ENCODE measurements around the gene CYBC1.

The CYBC1 gene

DNA sequence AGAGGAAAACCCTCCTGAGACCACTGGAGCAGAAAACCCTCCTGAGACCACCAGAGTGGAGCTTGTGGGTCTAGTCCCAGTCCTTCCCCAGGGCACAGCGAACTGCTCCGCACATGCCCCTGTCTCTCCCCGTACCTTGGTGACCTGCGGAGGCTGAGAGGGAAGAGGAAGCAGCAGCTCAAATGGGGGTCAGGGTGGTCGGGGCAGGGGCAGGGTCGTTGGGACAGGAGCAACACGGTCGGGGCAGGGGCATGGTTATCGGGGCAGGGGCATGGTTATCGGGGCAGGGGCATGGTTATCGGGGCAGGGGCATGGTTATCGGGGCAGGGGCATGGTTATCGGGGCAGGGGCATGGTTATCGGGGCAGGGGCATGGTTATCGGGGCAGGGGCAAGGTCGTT is 38.5 kb downstream of the CYBC1 start:
- in situ Hi-C loops (cut with MboI; ENCODE audit: low sequenced_read_pairs): loop anchor here (5.0 to 25.0 kb wide), 2 partner anchors 60 to 150 kb away; partner anchors contain the start of gene CSNK1D

DNA sequence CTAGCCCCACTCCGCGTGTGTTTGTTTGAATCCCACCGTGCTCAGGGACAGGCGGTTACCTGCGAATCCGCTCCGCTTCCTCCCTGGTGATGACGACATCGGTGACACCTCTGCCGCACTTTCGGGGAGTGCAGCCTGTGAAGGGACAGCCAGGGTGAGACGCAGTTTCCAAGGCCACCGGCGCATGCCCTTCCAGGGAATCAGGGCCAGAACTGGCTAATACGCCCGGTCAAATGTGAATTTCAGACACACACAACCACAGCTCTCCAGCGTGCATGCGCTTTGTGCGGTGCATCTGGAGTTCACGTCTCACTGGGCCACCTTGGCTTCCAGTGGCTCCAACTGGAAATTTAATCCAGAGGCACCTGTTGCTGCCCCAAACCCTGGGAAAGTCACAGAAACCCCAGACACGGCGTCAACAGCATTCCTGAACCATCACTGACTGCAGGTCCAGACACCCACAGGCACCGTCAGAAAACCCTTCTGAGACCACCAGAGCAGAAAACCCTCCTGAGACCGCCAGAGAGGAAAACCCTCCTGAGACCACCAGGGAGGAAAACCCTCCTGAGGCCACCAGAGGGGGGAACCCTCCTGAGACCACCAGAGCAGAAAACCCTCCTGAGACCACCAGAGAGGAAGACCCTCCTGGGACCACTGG is 39.0 kb downstream of the CYBC1 start:
- in situ Hi-C loops (cut with MboI; ENCODE audit: low sequenced_read_pairs): loop anchor here (5.0 to 25.0 kb wide), 2 partner anchors 59 to 149 kb away; partner anchors contain the start of gene CSNK1D

DNA sequence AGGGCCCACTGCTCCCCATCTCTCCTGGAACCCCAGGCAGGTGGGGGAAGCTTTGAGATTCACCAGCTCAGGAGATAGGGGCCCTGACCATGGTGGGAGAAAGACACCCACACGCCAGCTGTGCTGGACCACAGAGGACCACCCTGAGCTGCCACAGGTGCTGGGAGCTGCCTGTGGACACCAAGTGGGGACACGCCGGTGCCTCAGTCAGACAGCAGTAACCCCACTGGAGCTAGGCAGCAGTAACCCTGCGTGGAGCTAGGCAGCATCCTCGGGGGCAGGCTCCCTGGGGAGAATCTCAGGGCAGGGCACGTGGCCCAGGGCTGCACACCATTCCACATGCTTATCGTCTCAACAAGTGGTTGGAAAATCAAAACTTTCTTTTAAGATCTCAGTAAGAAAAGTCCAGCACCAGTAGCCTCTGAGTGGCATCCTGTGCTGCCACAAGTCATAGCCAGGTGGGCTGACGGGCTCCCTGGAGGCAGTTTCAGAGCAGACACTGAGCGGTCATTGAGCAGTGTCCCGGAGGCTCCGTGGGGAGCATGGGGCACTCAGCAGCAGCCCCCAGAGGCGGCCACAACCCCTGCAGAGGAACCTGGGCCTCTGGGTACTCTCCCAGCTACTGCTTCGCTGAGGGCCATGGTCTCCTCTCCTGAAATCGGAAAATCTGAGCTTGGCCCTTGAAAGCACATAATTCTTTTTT is 40.4 kb downstream of the CYBC1 start:
- in situ Hi-C loops (cut with MboI; ENCODE audit: low sequenced_read_pairs): loop anchor here (5.0 to 25.0 kb wide), 2 partner anchors 58 to 148 kb away; partner anchors contain the start of gene CSNK1D

DNA sequence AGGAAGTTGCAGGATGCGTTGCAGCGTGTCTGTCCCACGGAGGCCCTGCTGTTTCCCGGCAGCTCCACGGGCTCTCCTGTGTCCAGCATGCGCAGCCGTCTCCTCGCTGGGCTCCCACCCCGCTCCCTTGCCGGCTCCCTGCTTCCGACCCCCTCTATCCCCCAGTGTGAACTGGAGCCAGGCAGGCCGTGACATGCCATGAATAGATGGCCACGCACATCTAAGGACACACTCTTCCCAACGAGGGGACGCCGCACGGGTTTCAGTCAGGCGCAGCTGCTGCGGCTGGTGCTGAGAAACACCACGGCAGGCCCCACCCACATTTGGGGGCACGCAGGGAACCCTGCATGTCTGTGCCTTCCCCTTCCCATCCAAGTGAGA is 41.6 kb downstream of the CYBC1 start:
- in situ Hi-C loops (cut with MboI; ENCODE audit: low sequenced_read_pairs): loop anchor here (25.0 kb wide), 1 partner anchor 147 kb away; the partner anchor contains the start of gene CSNK1D

DNA sequence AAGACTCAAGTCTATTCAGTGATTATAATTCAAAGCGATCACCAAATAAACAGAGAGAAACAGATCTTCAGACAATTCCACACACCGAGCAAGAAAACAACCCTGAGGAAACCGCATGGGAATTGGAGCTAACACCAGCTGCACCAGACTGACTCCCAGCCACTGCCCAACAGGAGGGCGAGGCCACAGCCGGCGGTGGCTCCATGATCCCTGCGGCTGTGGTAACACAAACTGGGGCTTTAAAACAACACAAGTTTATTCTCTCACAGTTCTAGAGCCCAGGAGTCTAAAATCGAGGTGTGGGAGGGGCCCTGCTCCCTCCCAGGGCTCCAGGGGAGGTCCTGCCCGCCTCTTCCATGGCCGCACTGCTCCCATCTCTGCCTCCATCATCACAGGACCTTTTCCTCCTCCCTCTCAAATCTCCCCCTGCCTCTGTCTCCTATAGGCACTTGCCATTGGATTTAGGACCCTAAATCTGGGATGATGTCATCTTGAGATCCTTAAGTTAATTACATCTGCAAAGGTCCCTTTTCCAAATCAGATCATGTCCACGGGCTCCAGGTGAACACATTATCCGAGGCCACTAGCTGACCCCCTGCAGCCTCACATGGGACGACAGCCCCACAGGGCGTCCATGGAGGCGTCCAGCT is 42.1 kb downstream of the CYBC1 start:
- in situ Hi-C loops (cut with MboI; ENCODE audit: low sequenced_read_pairs): loop anchor here (25.0 kb wide), 1 partner anchor 146 kb away; the partner anchor contains the start of gene CSNK1D

DNA sequence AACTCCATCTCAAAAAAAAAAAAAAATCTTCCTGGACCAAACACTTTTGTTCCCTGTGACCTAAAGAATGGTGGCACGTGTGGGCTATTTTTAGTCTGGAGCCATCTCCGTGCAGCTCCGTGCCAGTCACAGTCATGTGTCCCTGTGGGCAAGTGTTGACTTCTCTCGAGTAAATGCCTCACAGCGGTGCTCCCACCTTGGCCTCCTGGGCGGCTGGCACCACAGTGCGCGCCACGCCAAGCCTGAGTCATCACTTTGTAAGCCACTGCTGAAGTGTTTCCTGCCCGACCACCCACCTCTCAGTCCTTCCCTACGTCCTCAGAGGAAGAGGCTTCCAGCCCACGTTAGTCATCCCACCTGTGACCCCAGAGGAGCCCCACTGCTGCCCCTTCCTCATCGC is 43.3 kb downstream of the CYBC1 start:
- in situ Hi-C loops (cut with MboI; ENCODE audit: low sequenced_read_pairs): loop anchor here (25.0 kb wide), 1 partner anchor 145 kb away; the partner anchor contains the start of gene CSNK1D

DNA sequence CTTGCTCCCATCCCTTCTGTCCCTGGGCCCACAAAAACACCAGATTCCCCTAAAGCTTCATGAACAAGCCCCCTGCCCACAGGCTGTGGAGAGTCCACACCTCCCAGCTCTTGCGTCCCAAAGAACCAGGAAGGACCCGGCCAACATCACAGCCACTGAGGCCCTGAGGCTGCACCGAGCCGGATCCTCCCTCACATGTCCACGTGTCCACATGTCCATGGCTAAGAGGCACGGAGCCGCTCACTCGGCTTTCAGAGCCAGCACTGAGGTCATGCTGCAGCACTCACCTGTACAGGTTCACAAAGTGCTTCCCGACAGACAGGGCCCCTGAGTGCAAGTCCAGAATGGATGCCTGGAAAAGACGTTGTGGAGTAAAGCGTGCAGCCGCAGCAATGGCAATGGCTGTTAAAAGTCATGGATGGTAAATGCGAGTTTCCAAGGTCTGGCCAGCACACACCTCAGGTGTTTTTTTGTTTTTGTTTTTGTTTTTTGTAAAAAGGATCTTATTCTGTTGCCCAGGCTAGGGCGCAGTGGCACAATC is 44.4 kb downstream of the CYBC1 start:
- in situ Hi-C loops (cut with MboI; ENCODE audit: low sequenced_read_pairs): loop anchor here (25.0 kb wide), 1 partner anchor 144 kb away; the partner anchor contains the start of gene CSNK1D

DNA sequence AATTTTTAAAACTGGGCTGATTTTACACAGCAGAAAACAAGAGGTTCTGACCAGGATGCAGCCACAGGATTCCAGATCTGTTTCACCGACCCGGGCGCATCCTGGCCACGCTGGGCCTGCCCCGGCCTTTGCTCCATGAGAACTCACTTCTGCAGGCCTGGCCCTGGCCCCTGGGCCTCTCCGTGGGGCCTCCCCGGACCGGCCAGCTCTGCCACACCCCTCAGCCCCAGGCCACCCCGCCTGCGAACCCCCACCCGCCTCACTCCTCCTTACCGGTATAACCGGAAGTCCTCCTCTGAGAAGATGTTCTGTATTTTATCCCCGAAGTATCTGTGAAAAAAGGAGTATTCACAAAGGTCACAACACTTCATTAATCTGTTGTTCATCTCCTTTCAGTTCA is 45.5 kb downstream of the CYBC1 start:
- in situ Hi-C loops (cut with MboI; ENCODE audit: low sequenced_read_pairs): loop anchor here (25.0 kb wide), 1 partner anchor 143 kb away; the partner anchor contains the start of gene CSNK1D

DNA sequence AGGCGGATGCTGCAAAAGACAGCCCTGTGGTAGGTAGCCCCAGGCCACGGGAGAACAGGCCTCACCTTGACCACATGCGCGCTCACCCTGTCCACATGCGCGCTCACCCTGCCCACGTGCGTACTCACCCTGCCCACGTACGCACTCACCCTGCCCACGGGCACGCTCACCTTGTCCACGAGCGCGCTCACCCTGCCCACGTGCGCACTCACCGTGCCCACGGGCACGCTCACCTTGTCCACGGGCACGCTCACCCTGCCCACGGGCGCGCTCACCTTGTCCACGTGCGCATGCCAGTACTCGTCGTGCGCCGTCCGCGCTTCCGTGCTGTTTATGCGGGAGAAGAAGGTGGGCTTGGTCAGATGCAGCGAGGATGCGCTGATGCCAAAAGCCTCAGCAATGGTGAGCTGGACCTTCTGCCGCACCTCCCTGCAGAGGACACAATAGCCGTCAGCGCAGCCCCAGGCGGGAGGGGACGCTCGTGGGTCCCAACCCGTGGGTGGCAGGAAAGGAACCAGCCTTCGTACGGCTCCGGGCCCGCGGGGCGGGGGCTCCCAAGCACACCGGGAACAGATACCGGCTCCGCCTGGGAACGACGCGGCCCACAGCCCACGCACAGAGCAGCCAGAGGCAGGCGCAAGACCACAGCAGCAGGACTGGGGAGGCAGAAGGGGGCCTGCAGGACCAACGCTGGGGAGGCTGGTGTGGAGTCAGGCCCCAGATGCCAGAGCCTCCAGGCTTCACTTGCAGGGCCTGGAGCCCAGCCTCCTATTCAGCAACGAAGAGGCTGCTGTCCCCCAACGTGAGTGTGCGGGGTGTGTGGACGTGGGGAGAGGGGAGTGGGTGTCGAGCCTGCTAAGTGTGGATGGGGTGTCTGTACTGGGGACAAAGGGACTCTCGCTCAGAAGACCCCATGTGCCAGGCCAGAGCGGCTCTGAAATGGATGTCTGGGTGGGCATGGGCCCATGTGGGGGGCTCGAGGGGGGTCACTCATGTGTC is 46.6 kb downstream of the CYBC1 start:
- in situ Hi-C loops (cut with MboI; ENCODE audit: low sequenced_read_pairs): loop anchor here (25.0 kb wide), 1 partner anchor 142 kb away; the partner anchor contains the start of gene CSNK1D

DNA sequence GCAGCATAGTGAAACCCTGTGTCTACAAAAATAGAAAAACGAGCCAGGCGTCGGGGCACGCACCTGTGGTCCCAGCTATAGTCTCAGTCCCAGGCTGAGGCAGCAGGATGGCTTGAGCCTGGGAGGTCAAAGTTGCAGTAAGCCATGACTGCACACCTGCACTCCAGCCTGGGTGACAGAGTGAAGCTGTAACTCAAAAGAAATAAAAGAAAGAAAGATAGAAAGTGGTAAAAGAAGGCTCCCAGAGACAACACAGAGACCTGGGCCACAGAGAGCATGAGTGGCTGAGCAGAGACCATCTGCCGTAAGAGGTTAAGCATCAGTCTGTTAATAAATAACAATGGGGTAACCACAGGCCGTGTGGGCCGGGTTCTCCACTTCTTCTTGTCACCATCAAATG is 47.7 kb downstream of the CYBC1 start:
- in situ Hi-C loops (cut with MboI; ENCODE audit: low sequenced_read_pairs): loop anchor here (25.0 kb wide), 1 partner anchor 141 kb away; the partner anchor contains the start of gene CSNK1D

DNA sequence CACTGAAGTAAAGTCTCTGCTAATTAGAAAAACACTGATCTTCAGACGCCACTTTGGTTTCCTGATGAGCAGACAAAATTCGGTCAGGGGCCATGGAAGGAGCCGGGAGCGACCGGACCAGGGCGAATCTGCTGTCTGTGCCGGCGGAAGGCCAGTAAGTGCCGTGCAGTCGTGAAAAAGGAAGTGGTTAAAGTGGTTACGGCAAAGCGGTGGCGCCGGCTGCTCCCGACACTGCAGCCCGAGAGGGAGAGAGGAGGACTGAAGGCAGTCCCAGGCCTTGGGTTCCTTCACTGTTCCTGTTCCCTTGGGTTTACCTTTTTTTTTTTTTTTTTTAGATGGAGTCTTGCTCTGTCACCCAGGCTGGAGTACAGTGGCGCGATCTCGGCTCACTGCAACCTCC is 49.7 kb downstream of the CYBC1 start:
- in situ Hi-C loops (cut with MboI; ENCODE audit: low sequenced_read_pairs): loop anchor here (25.0 kb wide), 1 partner anchor 139 kb away; the partner anchor contains the start of gene CSNK1D

DNA sequence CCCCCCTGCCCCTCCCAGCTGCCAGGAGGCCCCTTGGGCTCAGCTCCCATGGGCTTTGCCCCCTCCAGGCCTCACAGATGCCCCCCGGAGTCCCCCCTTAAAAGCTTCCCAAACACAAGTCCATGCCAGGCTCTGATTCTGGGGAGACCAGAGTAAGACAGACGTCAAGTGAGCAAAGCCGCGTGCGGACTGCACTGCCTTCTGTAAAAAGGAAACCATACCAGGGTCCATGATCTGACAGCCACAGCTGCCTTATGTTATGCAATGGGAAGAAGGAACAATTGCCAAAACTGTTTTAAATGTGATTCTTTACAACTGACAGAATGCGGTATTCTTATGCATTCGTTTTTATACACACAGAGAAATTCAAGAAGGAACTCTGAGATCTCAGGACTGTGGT is 50.3 kb downstream of the CYBC1 start:
- in situ Hi-C loops (cut with MboI; ENCODE audit: low sequenced_read_pairs): loop anchor here (25.0 kb wide), 1 partner anchor 138 kb away; the partner anchor contains the start of gene CSNK1D

DNA sequence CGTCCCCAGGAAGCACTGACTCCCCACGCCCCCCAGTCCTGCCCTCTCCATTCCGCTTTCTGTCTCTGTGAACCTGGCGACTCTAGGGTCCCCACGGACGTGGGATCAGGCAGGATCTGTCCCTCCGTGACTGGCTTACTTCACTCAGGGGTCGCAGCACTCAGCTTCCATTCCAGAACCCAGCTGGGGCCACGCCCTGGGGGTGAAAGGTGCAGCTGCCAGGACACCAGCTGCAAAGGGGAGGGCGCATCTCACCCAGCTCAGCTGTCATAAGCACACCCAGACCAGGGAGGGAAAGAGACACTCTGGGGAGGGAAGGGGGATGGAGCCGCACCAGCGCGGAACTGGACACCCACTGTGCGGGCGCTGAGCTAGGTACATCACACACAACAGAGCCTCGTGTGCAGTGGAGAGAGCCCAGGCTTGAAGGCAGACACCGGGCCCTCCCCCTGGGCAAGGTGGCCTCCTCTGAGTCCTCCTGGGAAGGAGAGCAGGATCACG is 50.9 kb downstream of the CYBC1 start:
- in situ Hi-C loops (cut with MboI; ENCODE audit: low sequenced_read_pairs): loop anchor here (25.0 kb wide), 1 partner anchor 137 kb away; the partner anchor contains the start of gene CSNK1D

DNA sequence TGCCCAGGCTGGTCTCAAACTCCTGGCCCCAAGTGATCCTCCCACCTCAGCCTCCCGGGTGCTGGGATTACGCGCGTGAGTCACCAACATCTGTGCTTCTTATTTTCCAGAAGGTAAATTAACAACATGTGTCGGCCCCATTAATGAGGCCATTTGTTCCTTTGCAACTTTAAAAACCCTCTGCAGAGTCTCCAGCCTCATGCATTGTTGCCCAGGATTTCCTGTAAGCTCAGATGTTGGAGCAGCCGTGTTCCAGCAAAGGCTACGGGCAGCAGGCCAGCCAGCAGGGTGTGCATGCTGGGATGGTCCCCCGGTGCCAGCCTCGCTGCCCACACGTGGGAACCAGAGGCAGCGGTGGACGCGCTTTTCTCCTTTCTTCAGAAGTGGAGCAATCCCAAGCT is 51.5 kb downstream of the CYBC1 start:
- in situ Hi-C loops (cut with MboI; ENCODE audit: low sequenced_read_pairs): no loop called here

DNA sequence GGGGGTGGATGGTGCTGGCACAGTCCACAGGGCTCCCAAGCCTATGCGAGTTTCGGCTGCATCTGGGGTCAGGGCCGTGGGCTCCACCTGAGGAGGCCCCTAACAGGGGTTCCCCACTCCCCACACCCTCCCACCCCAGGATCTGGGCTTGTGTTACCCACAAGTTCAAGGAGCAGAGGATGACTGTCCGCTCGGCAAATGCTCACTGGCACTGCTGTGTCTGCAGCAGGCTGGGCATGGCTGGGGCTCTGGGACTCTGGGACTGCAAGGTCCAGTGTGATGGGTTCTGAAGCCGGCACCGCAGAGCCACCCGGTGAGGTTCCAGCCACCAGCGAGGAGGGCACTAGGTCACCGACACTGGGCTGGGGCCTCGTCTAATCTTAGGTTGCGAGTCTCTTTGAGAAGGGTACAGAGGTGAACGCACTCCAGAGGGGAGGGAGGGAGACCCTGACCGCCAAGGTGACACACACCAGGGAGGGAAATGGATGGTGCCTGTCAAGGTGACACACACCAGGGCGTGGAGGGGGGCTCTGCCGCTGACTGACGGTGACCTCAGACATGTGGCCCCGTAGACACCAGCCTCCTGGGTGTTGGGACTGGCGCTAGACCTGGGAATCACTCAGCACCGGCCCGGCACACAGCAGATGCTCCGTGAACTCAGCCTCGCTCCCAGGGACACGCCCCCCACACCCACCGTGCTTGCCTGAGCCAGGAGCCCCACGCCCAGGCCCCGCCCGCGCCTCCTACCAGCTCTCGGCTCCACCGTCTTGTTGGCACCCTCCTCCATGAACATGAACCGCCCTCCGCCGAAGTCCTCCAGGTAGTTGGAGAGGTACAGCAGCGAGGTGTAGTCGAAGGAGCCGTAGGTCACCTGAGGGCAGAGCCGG is 52.9 kb downstream of the CYBC1 start:
- in situ Hi-C loops (cut with MboI; ENCODE audit: low sequenced_read_pairs): no loop called here

DNA sequence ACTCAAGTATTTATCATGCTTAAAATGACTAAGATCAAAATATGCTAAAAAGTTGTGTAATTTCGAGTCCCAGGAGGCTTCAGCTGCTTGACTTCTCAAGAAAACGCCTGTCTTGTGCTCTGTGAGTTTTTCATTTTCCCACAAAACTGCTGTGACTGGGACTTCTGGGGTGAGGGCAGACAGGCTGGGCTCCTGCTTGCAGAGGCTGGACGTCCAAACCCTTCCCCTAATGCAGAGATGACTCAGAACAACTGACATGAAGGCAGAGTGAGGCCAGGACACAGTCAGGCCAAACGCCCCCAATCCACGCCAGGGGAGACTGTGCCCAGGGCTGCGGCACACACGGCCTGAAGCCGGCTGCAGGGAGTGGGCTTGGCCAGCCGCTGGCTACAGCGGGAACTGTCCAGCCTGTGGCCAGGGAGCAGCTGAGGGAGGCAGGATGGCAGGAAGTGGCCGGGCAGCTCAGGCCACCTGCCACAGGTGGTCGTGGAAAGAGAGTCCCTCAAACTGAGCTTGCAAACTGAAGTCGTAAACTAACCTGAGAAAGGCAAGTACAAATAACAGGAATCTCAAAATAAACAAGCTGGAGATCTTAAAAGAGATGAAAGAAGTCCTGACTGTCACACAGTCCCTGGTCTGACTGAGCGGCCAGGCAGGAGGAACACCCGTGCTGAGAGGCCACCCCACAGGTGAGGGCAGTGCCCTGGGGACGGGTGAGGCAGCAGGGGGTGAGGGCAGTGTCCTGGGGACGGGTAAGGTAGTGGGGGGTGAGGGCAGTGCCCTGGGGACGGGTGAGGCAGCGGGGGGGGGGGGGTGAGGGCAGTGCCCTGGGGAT is 53.7 kb downstream of the CYBC1 start:
- in situ Hi-C loops (cut with MboI; ENCODE audit: low sequenced_read_pairs): no loop called here

DNA sequence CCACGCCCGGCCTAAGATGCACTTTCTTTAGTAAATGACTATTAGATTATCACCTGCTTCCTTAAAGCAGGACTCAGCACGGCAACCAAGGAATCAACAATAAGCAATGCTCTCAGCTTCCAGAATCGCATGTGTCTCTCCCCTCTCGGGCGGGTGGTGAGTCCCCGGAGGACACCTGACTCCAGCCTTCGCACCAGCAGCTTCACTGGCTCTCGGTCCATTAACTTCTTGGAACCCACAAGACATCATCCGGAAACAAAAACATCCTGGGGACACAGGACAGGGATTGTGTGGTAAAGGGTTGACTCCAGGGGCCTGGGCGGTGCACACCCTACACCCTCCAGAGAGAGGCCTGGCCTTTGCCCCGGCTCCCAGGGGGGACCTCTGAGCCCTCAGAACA is 56.3 kb downstream of the CYBC1 start:
- in situ Hi-C loops (cut with MboI; ENCODE audit: low sequenced_read_pairs): no loop called here

DNA sequence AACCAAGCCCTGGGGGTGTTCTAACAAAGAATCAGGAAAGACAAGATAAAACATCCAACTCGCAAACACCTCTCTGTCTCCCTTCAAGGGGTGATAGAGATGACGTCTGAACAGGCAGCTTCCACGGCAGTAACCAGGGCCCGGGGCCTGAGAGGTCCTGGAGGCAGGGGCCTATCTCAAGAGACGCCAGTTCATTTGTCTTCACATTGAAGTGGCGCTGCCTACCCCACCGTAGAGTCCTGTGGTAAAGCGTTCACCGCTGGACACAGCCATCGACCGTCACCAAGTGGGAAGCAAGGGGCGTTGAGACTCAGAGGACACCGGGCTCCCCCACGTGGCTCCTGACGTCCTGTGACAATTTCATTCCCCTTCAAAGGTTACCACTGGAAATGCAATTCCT is 57.6 kb downstream of the CYBC1 start:
- in situ Hi-C loops (cut with MboI; ENCODE audit: low sequenced_read_pairs): no loop called here

Measured in HL-60/S4 treated with phorbol 12-myristate 13-acetate at 8.2 ng/mL for 4 days and 3 days (cell line).